ENCODE measurements around the gene PLA2G4D.

- TF ChIP-seq ZFP30 (CRISPR knock-in tag; IDR thresholded peaks at IDR 0.05) (no peak), ISL1 (CRISPR knock-in tag; IDR thresholded peaks at IDR 0.05) (no peak), PATZ1 (CRISPR knock-in tag; IDR thresholded peaks at IDR 0.05; ENCODE audit: borderline replicate concordance) (no peak), RARB (CRISPR knock-in tag; IDR thresholded peaks at IDR 0.05) (no peak), ZFP3 (CRISPR knock-in tag; IDR thresholded peaks at IDR 0.05) (no peak), BACH2 (CRISPR knock-in tag; IDR thresholded peaks at IDR 0.05; ENCODE audit: borderline replicate concordance) (no peak), CREB5 (CRISPR knock-in tag; IDR thresholded peaks at IDR 0.05; ENCODE audit: low read depth) (no peak), PPARA (CRISPR knock-in tag; IDR thresholded peaks at IDR 0.05; ENCODE audit: borderline replicate concordance) (no peak), SNAI2 (CRISPR knock-in tag; IDR thresholded peaks at IDR 0.05) (no peak), ARNTL (CRISPR knock-in tag; IDR thresholded peaks at IDR 0.05; ENCODE audit: borderline replicate concordance, low read depth) (no peak), CSDC2 (CRISPR knock-in tag; IDR thresholded peaks at IDR 0.05) (no peak), ESRRG (CRISPR knock-in tag; IDR thresholded peaks at IDR 0.05) (no peak)
Measured at GRCh38 chr15:42024303-42024702, 70.1 kb downstream of the PLA2G4D start.
